HEK293 (cell line): Measurements from ENCODE around the gene NATD1.

ENCODE experiments used
- CTCF ChIA-PET: fragments of 350-600 bp; formaldehyde crosslinking; extraction: SDS; loops from one replicate; lab custom pipeline; 2021; ENCODE audit warnings: antibody characterized with exemption; lab: Yijun Ruan, JAX
- POLR2A ChIA-PET: fragments of 300-600 bp; formaldehyde crosslinking; extraction: SDS; loops from one replicate; lab custom pipeline; 2020; ENCODE audit warnings: antibody characterized with exemption, inconsistent platforms; lab: Yijun Ruan, JAX
- H3K27ac ChIP-seq: fragments of 200-500 bp; sonication (Bioruptor generic); 2 replicates; pipeline ENCODE4 v1.5.1; 2014; ENCODE audit warnings: low read depth, low read length, control low read depth, inconsistent platforms; ENCODE audit errors: extremely low read depth
- H3K36me3 ChIP-seq, 2 experiments: fragments of 200-500 bp in 1 of 2; sonication (Bioruptor generic) in 1 of 2; 1 replicate in 1 of 2; 2 replicates in 1 of 2; pipeline ENCODE4 v1.5.1; 2014 to 2017; ENCODE audit warnings: inconsistent platforms in 2 of 2, low read length in 2 of 2; ENCODE audit not compliant: control insufficient read depth in 2 of 2, insufficient read depth in 1 of 2
- H3K4me1 ChIP-seq: fragments of 200-500 bp; sonication (Bioruptor generic); 2 replicates; pipeline ENCODE4 v1.5.1; 2014; ENCODE audit warnings: mild to moderate bottlenecking, low read length, inconsistent platforms; ENCODE audit not compliant: control insufficient read depth, insufficient read depth
- H3K4me3 ChIP-seq: 2 replicates; pipeline ENCODE4 v1.5.1; 2011; ENCODE audit warnings: low read depth, mild to moderate bottlenecking, control low read depth, low read length, moderate library complexity
- H3K9me3 ChIP-seq: fragments of 200-500 bp; sonication (Bioruptor generic); 2 replicates; pipeline ENCODE4 v1.5.1; 2014; ENCODE audit warnings: low read depth, low read length, inconsistent platforms; ENCODE audit not compliant: control insufficient read depth, insufficient read depth
- BCL6B ChIP-seq: fragments of 450-650 bp; formaldehyde crosslinking; IDR thresholded peaks from 2 replicates; pipeline ENCODE4 v1.5.1; 2017; ENCODE audit warnings: missing biosample characterization, missing genetic modification characterization
- CTCF ChIP-seq: fragments of 450-650 bp; formaldehyde crosslinking; IDR thresholded peaks from 2 replicates; pipeline ENCODE4 v1.5.1; 2016; ENCODE audit warnings: missing biosample characterization, missing genetic modification characterization
- FEZF1 ChIP-seq: fragments of 450-650 bp; formaldehyde crosslinking; IDR thresholded peaks from 2 replicates; pipeline ENCODE4 v1.5.1; 2016; ENCODE audit warnings: missing biosample characterization, missing genetic modification characterization
- HIC1 ChIP-seq: fragments of 450-650 bp; formaldehyde crosslinking; IDR thresholded peaks from 2 replicates; pipeline ENCODE4 v1.5.1; 2016; ENCODE audit warnings: missing biosample characterization, missing genetic modification characterization
- IKZF3 ChIP-seq: fragments of 450-650 bp; IDR thresholded peaks from 2 replicates; pipeline ENCODE4 v1.5.0; 2018; ENCODE audit warnings: missing biosample characterization, mild to moderate bottlenecking, missing genetic modification characterization, moderate library complexity
- KLF9 ChIP-seq: fragments of 450-650 bp; formaldehyde crosslinking; IDR thresholded peaks from 2 replicates; pipeline ENCODE4 v1.5.1; 2016; ENCODE audit warnings: missing biosample characterization, missing genetic modification characterization, low read depth
- SP2 ChIP-seq: fragments of 450-650 bp; formaldehyde crosslinking; IDR thresholded peaks from 2 replicates; pipeline ENCODE4 v1.5.1; 2016; ENCODE audit warnings: missing biosample characterization, missing genetic modification characterization
- SP3 ChIP-seq: fragments of 450-650 bp; formaldehyde crosslinking; IDR thresholded peaks from 2 replicates; pipeline ENCODE4 v1.5.1; 2016; ENCODE audit warnings: missing biosample characterization, missing genetic modification characterization
- SP7 ChIP-seq: fragments of 450-650 bp; formaldehyde crosslinking; IDR thresholded peaks from 2 replicates; pipeline ENCODE4 v1.5.1; 2016; ENCODE audit warnings: missing biosample characterization, missing genetic modification characterization
- ZBTB11 ChIP-seq: fragments of 450-650 bp; formaldehyde crosslinking; conservative IDR thresholded peaks from 2 replicates; pipeline ENCODE4 v1.5.1; 2016; ENCODE audit warnings: low read depth, missing biosample characterization, missing genetic modification characterization
- ZBTB26 ChIP-seq: fragments of 450-650 bp; formaldehyde crosslinking; optimal IDR thresholded peaks from 2 replicates; pipeline ENCODE3; 2016; ENCODE audit warnings: missing biosample characterization, mild to moderate bottlenecking, missing genetic modification characterization
- ZNF280C ChIP-seq: fragments of 450-650 bp; formaldehyde crosslinking; IDR thresholded peaks from 2 replicates; pipeline ENCODE4 v1.5.1; 2016; ENCODE audit warnings: missing biosample characterization, missing genetic modification characterization
- ZNF302 ChIP-seq: fragments of 450-650 bp; formaldehyde crosslinking; IDR thresholded peaks from 2 replicates; pipeline ENCODE4 v1.5.1; 2016; ENCODE audit warnings: missing biosample characterization, missing genetic modification characterization, low read depth
- ZNF335 ChIP-seq: fragments of 450-650 bp; formaldehyde crosslinking; conservative IDR thresholded peaks from 2 replicates; pipeline ENCODE4 v1.5.1; 2016; ENCODE audit warnings: missing biosample characterization, missing genetic modification characterization
- ZNF391 ChIP-seq: fragments of 450-650 bp; formaldehyde crosslinking; IDR thresholded peaks from 2 replicates; pipeline ENCODE4 v1.5.1; 2016; ENCODE audit warnings: low read depth, missing biosample characterization, missing genetic modification characterization, borderline replicate concordance
- ZNF600 ChIP-seq: fragments of 450-650 bp; formaldehyde crosslinking; IDR thresholded peaks from 2 replicates; pipeline ENCODE4 v1.5.1; 2016; ENCODE audit warnings: missing biosample characterization, missing genetic modification characterization
- ZNF677 ChIP-seq: fragments of 450-650 bp; IDR thresholded peaks from 2 replicates; pipeline ENCODE4 v1.5.0; 2018; ENCODE audit warnings: missing biosample characterization, mild to moderate bottlenecking, missing genetic modification characterization, moderate library complexity
- ZNF792 ChIP-seq: fragments of 450-650 bp; formaldehyde crosslinking; IDR thresholded peaks from 2 replicates; pipeline ENCODE4 v1.5.1; 2016; ENCODE audit warnings: missing biosample characterization, missing genetic modification characterization

Gene NATD1

GRCh38 chr17:21277332-21277731 lies 24.1 kb upstream of the NATD1 start (continued):
- TF ChIP-seq FEZF1 (no peak), ZNF600 (tag by site-specific recombination) (no peak), IKZF3 (tag by site-specific recombination) (no peak), BCL6B (tag by site-specific recombination) (no peak), SP3 (tag by site-specific recombination) (no peak), ZNF677 (tag by site-specific recombination) (no peak), ZBTB26 (no peak), ZNF280C (tag by site-specific recombination) (no peak), KLF9 (tag by site-specific recombination) (no peak)
- TF ChIP-seq, all 188 proteins: peak for 0

GRCh38 chr17:21276264-21276588 lies 23.0 kb upstream of the NATD1 start:
- ChIA-PET CTCF (interaction anchor here (0.6 to 4.0 kb wide), 7 partner anchors 10 to 240 kb away, joined by 3 to 24 read pairs (median 3); no protein-coding TSS in a partner anchor), POLR2A (interaction anchor here (1.0 to 6.1 kb wide), 6 partner anchors 11 to 181 kb away, joined by 4 to 42 read pairs (median 5); partner anchors contain the start of gene NATD1)
- Histone ChIP-seq H3K36me3 (no peaks in the 10 kb centered on the region), H3K4me1 (peaks cover 4% of the 10 kb centered on the region; the same call in 1 of the 2 replicates), H3K9me3 (no peaks in the 10 kb centered on the region), H3K27ac (no peak overlapping the region), H3K4me3 (no peak overlapping the region)
- TF ChIP-seq CTCF (tag by site-specific recombination): peak; percentile 4; the same call in 1 of the 2 replicates
- no peak for TF ChIP-seq SP2 (tag by site-specific recombination)

GRCh38 chr17:21275579-21276263 lies 22.5 kb upstream of the NATD1 start:
- no peaks in the 10 kb centered on the region for H3K36me3 ChIP-seq
- no peaks in the 10 kb centered on the region for H3K9me3 ChIP-seq
- CTCF ChIA-PET: interaction anchor here (0.6 to 4.0 kb wide), 7 partner anchors 11 to 240 kb away, joined by 3 to 24 read pairs (median 6); no protein-coding TSS in a partner anchor
- peaks cover 4% of the 10 kb centered on the region; the same call in 1 of the 2 replicates for H3K4me1 ChIP-seq
- peak overlapping the region; percentile 32; the same call in 1 of the 2 replicates for H3K27ac ChIP-seq
- H3K4me3 ChIP-seq: peak overlapping the region; percentile 62
- POLR2A ChIA-PET: interaction anchor here (0.7 to 6.1 kb wide), 8 partner anchors 11 to 181 kb away, joined by 3 to 42 read pairs (median 5); partner anchors contain the start of gene NATD1
- peak; percentile 72; the same call in 1 of the 2 replicates for TF ChIP-seq HIC1 (tag by site-specific recombination)
- TF ChIP-seq ZNF391 (tag by site-specific recombination): peak; percentile 3; the same call in 1 of the 2 replicates
- no peak for TF ChIP-seq ZNF792 (tag by site-specific recombination)
- TF ChIP-seq ZNF302 (tag by site-specific recombination): no peak
- no peak for TF ChIP-seq ZBTB11 (tag by site-specific recombination)
- TF ChIP-seq ZNF600 (tag by site-specific recombination): peak; percentile 58; the same call in 1 of the 2 replicates
- peak; percentile 88 for TF ChIP-seq ZNF335
- TF ChIP-seq SP7 (tag by site-specific recombination): peak; percentile 35; the same call in 1 of the 2 replicates
